HG03097 (cell line): ENCODE results near the gene CAMK2B.

ENCODE experiments used
- ATAC-seq: cut with Tn5 transposase; IDR thresholded peaks from one replicate; pipeline ENCODE4 v1.9.1; 2021; ENCODE audit not compliant: unreplicated experiment, low FRiP score

CAMK2B gene

DNA sequence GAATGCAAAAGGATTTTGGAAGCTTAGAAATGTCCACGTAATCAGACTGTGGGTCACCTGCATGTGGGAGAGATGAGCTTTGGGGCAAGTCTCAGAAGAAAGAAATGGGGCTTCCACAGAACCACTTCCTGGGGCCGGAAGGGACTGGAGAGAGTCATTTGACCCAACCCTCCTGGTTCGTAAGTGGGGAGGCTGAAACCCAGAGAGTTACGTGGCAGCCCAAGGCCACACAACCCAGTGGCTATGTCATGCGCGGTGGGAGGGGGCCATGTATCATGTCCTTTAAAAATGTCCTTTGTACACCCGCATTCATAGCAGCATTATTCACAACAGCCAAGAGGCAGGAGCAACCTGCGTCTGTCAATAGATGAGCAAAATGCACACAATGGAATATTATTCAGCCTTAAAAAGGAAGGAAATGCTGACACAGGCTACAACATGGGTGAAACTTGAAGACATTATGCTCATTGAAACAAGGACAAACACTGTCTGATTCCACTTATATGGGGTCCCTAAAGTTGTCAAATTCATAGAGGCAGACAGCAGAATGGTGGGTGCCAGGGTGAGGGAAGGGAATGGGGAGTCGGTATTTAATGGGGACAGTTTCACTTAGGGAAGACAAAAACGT is 15.1 kb downstream of the CAMK2B start:
- ATAC-seq: no peak

DNA sequence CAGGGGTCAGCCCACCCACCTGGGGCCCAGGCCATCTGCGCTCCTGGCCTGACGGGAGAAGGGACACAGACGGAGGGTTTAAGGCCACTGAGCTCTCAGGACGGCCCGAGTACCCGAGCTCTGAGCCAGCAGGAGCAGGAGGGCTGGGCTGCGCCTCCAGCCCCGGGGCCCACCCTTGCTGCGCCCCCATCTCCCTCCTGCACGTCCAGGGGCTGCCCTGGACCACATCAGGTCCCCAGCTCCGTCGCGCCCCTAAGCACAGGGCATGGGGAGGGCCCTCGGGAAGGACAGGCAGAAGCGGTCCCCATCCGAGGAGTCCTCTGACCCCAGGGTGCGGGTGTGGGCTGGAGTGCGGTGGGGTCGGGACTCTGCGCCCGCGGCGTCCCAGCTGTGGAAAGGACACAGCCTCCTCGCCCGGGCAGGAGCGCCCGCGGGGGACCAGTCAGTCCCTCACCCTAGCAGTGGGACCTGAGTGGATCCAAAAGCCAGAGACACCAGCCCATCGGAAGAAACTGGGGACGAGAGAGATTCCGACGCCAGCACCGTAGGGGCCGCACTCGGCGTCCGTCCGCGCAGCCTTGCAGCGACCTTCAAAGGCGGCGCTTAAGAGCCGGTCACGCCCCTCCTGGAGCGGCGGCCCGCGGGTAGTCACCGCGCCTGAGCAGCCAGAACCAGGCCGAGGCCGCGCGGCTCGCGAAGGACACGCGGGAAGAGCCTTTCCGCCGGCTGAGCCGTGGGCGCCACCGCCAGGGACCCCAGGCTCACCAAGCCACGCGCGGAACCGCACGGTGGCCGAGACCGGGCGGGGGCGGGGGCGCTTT is 15.9 kb downstream of the CAMK2B start:
- ATAC-seq: no peak

DNA sequence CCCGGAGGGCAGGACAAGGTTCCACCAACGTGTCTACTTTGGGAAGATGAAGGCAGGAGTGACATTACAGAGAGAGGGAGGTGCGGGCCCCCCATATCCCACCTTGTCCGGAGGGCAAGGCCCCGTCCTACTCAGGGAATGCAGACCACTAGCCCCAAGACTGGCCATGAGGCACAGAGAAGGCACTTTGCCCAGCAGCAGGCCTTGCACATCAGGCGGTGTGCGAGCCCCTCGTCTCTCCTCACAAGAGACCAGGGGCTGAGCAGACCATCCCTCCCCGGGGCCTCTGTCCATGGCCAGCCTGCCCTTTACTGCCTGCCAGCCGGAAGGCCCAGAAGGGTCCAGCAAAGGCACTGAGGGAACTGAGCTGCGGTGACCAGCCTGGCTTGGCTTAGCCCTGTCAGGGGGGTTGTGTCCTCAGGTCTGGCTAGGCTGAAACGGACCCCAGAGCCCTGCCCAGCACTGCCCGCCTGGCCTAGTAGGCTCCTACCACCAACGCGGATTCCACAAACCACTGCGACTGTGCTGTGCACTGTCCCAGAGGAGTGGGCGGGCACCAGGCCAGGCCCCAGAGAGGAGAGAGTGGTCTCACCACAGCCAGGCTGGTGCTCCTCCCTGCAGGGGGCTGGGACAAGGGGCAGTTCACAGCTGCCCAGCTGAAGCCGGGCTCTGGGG is 16.7 kb downstream of the CAMK2B start:
- ATAC-seq: no peak

DNA sequence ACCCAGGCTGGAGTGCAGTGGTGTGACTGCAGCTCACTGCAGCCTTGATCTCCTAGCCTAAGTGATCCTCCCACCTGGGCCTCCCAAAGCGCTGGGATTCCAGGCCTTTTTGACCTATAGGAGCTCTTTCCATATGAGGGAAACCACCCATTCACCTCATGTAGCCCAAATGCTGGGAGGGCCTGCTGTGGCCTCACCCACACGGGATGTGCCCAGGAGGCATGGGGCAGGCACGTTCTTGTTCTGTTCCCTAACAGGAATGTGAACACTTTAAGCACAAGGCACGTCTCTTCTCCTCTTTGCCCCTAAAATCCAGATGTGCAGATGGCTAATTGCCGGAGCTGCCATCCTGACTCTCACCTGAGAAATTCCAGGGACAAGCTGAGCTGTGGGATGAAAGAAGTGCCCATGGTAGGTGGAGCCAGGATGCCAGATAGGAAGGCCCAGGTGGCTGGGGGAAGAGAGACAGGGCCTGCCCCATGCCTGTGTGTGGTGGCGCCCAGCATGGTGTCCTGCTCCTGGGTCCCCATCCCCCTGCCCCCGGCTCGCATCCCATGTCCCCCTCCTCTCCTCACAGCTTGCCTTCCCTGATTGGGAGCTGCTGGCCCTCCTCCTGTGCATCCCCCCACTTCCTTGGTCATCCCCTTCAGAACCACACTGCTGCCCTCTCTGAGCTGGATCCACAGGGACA is 17.3 kb downstream of the CAMK2B start:
- ATAC-seq: no peak

DNA sequence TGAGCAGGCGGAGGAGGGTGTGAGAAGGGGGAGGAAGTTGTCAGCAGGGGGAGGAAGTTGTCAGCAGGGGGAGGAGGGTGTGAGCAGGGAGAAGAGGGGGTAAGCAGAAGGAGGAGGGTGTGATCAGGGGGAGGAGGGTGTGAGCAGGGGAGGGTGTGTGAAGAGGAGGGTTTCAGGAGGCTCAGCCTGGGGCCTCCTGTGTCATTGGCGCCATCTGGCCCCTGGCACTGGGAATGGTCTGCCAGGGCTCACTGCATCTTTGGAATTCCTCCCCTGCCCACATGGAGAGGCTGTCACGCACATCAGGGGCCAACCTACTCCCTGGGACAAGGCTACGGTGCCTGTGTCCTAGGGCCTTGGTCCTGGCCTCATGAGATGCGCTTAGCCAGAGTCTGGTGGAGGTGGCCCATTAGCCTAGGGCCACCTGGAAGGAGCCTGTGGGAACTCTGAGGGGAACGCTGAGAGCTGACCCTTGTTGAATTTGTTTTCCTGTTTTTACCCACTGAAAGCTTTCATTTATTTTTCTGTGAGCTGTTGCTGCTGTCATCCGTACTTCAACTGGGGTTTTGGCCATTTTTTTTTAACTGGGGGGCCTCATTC is 18.0 kb downstream of the CAMK2B start:
- ATAC-seq: no peak

DNA sequence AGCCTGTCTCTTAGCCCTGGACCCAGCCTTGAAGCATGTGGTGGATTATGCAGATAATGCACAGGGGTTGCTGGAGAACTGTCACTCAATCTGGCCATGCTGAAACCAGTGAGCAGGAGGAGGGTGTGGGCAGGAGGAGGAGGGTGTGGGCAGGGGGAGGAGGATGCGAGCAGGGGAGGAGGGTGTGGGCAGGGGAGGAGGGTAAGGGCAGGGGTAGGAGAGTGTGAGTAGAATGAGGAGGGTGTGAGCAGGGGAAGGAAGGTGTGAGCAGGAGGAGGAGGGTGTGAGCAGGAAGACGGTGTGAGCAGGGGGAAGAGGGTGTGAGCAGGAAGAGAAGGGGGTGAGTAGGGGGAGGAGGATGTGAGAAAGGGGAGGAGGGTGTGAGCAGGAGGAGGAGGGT is 18.8 kb downstream of the CAMK2B start:
- no peak for ATAC-seq

DNA sequence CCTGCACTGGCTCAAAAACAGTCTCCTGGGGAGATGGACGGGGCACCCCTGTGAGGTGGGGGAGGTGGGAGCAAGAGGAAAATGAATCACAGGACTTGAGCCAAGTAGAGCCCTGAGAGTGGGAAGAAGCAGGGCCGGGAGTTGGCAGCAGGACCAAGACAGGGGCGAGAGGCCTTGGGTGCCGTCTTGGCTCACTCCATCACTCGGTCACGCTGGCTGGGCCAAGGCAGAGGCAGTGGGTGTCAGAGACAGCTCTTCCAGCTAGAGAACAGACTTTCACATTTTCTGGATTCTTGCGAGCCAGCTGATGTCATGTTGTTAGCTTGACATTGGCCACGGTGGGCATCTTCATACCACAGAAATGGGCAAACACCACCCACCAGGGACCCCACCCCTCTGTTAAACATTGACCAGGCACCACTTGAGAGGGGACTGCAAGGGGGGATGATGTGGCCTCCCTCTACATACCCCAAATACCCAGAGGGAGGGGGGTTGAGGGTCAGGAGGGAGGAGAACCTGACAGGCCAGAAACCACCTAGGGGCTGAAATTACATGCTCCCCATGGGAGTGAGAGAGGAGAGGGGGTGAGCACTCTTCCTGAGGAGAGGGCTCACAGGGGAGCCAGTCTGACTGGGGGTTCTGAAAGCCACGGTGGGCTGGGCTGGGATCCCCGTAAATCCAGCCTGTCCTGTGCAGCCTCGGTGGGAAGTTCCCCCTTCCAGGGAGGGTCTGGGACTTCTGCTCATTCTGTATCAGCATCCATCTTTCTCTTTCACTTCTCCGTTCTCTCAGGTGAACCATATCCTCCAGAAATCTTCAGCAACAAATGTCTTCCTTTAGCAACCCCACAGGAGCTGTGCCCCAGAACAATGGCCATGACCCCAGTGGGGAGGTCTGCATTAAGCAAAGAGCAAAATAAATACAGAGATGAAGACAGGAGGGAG is 19.6 kb downstream of the CAMK2B start:
- no peak for ATAC-seq

DNA sequence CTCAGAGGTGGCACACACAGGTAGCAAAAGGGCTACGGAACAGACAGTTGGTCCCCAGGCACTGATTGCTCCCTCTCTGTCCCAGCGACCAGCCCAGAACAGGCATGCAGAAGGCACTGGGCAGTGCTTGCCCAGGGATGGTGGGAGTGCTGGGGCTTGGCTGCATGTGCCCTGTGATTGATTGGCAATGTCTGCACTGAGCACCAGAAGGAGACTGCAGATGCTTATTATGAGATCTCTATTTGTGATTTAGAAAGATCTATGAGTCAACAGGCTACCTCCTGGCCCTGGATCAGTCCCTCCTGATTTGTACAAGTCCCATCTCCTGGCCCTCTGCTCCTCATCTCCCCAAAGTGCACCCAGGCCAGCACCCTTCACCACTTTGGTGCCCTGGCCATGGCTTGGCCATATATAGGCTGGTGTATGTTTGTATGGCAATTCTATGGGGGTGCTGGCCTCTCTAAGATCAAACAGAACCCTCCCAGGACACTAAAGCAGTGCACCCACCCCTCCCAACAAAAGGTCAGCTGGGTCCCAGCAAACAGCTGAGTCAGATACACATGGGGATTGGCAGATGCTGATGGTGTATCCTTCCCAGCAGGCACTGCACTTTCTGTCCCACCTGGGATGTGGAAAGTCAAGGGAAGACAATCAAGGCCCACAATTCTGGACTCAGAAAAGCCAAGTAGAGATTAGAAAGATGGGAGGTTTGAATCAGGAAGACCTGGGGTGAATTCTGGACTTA is 30.9 kb downstream of the CAMK2B start:
- ATAC-seq: no peak

DNA sequence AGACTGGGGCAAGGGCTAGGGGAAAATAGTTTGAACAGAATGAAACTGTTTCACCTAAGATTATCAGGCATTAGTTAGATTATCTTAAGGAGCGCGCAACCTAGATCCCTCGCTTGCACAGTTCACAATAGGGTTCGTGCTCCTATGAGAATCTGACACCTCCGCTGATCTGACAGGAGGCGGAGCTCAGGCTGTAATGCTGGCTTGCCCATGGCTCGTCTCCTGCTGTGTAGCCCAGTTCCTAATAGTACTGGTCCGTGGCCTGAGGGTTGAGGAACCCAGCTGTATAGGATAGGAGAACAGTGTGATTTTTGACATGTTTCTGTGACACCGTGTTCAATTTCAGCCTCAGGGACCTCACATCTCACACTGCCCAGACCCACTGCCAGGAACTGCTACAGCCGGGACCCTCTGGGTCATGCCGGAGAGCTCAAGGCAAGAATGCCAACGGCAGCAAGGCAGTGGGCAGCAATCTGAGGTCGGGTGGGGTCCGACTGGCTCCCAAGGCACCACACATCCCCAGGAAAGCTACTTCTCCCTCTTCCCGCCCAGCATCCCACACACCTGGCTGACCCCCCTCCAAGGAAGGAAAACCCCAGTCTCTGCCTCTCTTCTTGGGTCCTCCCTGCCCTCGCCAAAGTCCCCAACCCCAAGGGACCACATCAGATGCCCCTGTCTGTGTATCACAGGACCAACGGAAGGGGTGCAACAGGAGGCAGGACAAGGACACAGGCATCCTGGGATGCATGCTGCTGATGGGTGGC is 31.7 kb downstream of the CAMK2B start:
- ATAC-seq: no peak

DNA sequence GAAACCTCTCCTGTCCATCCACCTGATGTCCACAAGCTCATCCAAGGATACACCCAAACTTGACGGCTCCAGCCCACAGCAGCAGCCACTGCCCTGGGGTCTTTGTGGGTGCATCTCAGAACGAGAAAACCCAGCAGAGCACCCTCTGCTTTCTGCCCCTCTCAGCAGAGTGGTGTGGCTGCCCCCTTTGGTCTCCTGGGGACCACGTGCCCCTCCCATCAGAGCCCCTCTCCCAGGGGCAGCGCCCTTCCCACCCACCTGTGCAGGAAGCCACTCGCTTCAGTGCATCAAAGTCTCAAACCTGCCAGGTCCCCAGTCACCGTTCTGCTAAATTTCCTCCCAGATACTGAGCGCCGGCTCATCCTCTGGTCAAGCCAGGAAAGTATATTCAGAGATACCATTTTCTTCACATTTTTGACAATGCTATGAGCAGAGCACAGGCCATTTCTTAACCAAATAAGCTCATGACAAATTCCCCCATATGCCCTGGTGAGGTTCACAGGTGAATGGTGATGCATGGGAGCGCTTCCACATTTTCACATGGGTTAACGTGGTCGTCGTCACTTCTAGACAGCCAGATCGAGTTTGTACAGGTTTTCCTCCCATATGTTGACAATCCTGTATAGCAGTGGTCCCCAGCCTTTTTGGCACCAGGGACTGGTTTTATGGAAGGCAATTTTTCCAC is 32.4 kb downstream of the CAMK2B start:
- no peak for ATAC-seq

DNA sequence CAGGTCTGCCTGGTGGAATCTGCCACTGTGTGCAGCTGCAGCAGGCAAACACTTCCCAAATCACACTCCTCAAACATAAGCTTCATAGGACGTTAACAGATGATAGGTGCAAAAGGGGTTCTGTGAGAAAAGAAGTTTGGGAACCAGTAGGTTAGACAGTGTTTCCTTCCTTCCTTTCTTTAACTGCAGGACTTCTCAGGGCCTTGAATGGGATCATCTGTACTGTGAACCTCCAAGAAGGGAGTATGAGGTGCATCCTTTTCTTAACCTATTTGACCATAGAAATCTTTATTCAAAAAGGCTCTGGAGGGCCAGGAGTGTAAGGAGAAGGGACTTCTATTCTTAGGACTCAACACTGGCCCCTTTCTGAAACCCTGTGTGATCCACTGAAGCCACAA is 33.0 kb downstream of the CAMK2B start:
- ATAC-seq: no peak

DNA sequence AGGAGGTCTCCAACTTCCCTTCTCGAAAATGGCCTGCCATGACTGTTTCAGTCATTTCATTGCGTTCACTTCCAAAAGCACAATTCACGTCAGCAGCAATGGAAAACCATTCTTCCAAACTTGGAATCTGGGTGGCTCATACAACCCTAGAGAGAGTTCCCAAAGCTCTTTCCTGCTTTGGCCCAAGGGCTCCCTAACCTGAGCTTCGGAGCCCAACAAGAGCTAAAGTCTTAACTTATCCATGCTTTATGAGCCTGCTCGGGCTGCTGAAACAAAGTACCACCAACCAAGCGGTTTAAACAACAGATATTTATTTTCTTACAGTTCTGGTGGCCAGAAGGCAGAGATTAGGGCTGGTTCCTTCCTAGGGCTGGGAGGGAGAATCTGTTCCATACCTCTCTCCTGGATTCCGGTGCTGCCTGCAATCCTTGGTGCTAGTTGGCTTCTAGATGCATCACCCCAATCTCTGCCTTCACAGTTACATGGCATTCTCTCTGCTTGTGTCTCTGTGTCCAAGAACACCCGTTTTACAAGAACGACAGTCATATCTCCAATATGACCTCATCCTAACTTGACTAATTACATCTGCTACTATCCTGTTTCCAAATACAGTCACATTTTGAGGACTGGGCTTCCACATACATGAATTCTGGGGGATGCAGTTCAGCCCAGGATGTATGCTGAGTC is 33.5 kb downstream of the CAMK2B start:
- ATAC-seq: no peak

DNA sequence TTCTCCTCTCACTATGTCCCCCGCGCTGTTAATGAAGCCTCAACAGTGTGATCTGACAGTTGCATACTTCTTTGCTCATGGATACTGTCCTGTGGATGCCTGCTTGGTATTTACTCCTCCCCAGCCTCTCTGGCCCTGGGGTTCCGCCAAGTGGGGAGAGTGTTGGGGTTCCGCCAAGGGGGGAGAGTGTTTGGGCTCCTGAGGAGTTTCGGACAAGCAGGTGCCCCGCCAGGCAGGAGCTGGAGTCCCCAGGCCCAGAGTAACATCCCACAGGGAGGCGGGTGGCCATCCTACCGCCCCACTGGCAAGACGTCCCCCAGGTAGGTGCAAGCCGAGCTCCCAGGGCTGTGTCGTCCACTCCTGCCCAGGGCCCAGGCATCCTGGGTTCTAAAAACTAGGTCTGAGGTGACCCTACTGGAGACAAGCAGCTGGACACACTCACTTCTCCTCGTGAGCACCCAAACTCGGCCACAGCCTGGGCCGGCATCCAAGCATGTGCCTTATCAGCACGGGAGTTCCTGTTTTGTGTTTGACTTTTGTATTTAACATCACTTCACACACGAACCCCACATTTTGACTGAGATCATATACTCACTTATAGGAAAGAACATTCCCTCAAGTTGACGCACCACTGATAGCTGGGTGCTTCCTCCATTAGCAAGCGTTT is 34.2 kb downstream of the CAMK2B start:
- ATAC-seq: no peak

DNA sequence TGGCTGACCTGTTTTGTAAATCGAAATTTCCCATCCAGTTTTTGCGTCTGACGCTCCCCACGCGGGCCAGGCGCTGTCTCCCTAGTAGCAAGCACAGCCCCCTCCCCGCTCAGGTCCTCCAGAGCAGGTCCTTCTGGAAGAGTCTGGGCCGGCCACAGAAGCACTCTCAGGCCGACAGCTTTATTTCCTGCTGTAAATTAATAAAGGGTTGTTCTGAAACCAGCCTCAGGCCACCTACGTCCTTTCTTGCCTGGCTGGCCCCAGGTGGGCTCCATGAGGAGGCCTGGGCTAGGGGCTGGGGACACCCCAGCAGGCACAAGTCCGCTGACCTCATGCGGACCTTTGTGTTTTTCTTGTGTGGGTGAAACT is 35.2 kb downstream of the CAMK2B start:
- ATAC-seq: no peak

DNA sequence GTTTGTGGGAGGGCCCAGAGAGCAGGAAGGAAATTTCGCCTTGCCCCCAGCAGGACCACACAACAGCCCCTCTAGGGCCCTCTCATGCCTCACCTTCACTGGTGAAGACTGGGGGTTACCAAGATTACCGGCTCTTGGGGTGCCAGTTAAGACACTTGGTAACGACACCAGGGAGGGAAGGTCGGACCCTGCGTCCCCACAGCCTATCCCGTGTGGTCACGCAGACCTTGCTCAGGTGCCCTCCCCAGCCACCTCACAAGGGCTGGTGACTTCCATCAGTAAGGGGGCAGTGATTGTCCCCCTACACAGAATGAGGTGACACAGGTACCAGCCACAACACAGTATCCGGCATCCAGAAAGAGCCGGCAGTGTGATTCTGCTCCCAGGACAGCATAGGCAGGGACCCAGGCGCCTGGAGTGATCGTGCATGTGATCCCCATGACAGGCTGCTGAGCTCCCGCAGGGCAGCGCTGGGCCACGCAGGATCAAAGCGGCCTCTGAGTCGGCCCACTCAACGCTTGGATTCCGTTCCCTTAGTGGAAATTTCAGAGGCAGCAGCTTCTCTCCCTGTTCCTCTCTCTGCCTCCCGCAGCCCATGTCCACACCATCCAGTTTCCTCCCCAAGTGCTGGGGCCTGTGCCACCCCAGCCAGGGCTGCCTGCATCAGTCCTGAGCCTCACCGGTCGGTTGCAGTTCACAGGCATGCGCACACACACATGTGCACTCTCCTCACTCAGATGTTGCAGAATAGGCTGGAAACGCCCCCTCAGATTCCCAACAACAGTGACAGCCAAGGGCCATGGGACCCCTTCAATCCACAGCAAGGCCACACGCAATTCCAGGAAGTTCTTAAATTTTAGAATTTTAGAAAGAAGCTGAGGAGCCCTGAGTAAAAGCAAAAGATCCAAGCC is 35.8 kb downstream of the CAMK2B start:
- ATAC-seq: no peak
